HG02642 (cell line): ENCODE measurements around the gene ASB14.
"Not testable (repeated sequence)": the region's sequence is repeated elsewhere in the genome, so short reads cannot be mapped to it uniquely, and the experiment has no call there.

Experiments
- ATAC-seq: cut with Tn5 transposase; IDR thresholded peaks from one replicate; pipeline ENCODE4 v1.9.1; 2021; ENCODE audit warnings: mild to moderate bottlenecking; ENCODE audit not compliant: unreplicated experiment, poor library complexity

ASB14 gene

GRCh38 chr3:57292159-57292896 is at the start of gene ASB14:
Gene ASB14, minus strand, starts transcription at chr3:57292685. Its CDS starts 652 bp downstream, at chr3:57292033.
- ATAC-seq, result no peak

GRCh38 chr3:57339071-57339642 is 46.7 kb upstream of the ASB14 start:
- ATAC-seq, result not testable (repeated sequence)

- ATAC-seq, result not testable (repeated sequence)
Observed at GRCh38 chr3:57338272-57339070, 46.0 kb upstream of the ASB14 start.

GRCh38 chr3:57335283-57335938 is 42.9 kb upstream of the ASB14 start:
- ATAC-seq, result no peak

GRCh38 chr3:57331078-57331610 is 38.7 kb upstream of the ASB14 start:
- ATAC-seq, result no peak

- ATAC-seq, result not testable (repeated sequence)
Observed at GRCh38 chr3:57326498-57326897, 34.0 kb upstream of the ASB14 start.

- no peak for ATAC-seq
Observed at GRCh38 chr3:57314204-57314603, 21.7 kb upstream of the ASB14 start.

- no peak for ATAC-seq
Observed at GRCh38 chr3:57309769-57310360, 17.4 kb upstream of the ASB14 start.

- ATAC-seq, result not testable (repeated sequence)
Observed at GRCh38 chr3:57303520-57303919, 11.0 kb upstream of the ASB14 start.

GRCh38 chr3:57298041-57298440 is 5.6 kb upstream of the ASB14 start:
- ATAC-seq, result no peak

GRCh38 chr3:57292897-57293526 is 527 bp upstream of the ASB14 start:
- ATAC-seq, result no peak

GRCh38 chr3:57288403-57288802 is 4.1 kb downstream of the ASB14 start:
- no peak for ATAC-seq

GRCh38 chr3:57287205-57287604 is 5.3 kb downstream of the ASB14 start:
- no peak for ATAC-seq

- no peak for ATAC-seq
Observed at GRCh38 chr3:57283334-57283733, 9.2 kb downstream of the ASB14 start.

GRCh38 chr3:57281715-57282114 is 10.8 kb downstream of the ASB14 start:
- no peak for ATAC-seq

GRCh38 chr3:57279685-57280084 is 12.8 kb downstream of the ASB14 start:
- ATAC-seq, result no peak

- ATAC-seq, result no peak
Observed at GRCh38 chr3:57278237-57278636, 14.2 kb downstream of the ASB14 start.

- ATAC-seq, result no peak
Observed at GRCh38 chr3:57275393-57275792, 17.1 kb downstream of the ASB14 start.

- no peak for ATAC-seq
Observed at GRCh38 chr3:57274845-57275244, 17.6 kb downstream of the ASB14 start.

GRCh38 chr3:57268416-57268815 is 24.1 kb downstream of the ASB14 start:
- ATAC-seq, result no peak
